HepG2 (cell line): Measurements from ENCODE around the gene UNC79.

Experiments
- MTF1 ChIP-seq: sonication (generic); formaldehyde crosslinking; IDR thresholded peaks from 2 replicates; pipeline ENCODE4 v1.5.0; 2020; ENCODE audit warnings: missing genetic modification reagents
- TAF1 ChIP-seq: sonication (generic); formaldehyde crosslinking; IDR thresholded peaks from 2 replicates; pipeline ENCODE4 v1.4.0; 2020; ENCODE audit warnings: missing genetic modification reagents
- ZNF44 ChIP-seq: sonication (generic); formaldehyde crosslinking; IDR thresholded peaks from 2 replicates; pipeline ENCODE4 v1.5.1; 2020; ENCODE audit warnings: mild to moderate bottlenecking, missing genetic modification reagents
- TF ChIP-seq, protein P1 (sequence below): conservative IDR thresholded peaks from 2 replicates; pipeline ENCODE4 v1.6.1; 2018; ENCODE audit warnings: missing genetic modification reagents
- TF ChIP-seq, protein P2 (sequence below): sonication (generic); formaldehyde crosslinking; IDR thresholded peaks from 2 replicates; pipeline ENCODE4 v1.4.0; 2020; ENCODE audit warnings: mild to moderate bottlenecking, missing genetic modification reagents, borderline replicate concordance

DNA sequence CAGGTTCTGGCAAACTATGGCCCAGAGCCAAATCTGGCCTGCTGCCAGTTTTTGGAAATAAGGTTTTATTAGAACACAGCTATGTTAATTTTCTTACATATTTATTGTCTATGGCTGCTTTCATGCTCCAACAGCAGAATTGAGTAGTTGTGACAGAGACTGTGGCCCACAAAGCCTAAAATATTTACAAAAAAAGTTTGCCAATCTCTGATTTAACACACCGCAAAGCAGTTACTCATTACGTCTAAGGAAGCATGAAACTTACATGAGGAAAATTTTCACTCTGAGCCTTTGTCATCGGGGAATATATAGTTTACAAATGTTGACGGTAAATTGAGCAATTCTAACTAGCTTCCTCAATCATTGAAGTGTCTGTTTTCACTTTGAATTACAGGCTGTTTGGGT, 96.5 kb downstream of the UNC79 start:
- TF ChIP-seq, protein P1, sequence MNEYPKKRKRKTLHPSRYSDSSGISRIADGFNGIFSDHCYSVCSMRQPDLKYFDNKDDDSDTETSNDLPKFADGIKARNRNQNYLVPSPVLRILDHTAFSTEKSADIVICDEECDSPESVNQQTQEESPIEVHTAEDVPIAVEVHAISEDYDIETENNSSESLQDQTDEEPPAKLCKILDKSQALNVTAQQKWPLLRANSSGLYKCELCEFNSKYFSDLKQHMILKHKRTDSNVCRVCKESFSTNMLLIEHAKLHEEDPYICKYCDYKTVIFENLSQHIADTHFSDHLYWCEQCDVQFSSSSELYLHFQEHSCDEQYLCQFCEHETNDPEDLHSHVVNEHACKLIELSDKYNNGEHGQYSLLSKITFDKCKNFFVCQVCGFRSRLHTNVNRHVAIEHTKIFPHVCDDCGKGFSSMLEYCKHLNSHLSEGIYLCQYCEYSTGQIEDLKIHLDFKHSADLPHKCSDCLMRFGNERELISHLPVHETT (CRISPR knock-in tag), result no peak
- no peak for TF ChIP-seq MTF1 (CRISPR knock-in tag)
- TF ChIP-seq TAF1 (CRISPR knock-in tag), result no peak
- TF ChIP-seq ZNF44 (CRISPR knock-in tag), result no peak
- TF ChIP-seq, protein P2, sequence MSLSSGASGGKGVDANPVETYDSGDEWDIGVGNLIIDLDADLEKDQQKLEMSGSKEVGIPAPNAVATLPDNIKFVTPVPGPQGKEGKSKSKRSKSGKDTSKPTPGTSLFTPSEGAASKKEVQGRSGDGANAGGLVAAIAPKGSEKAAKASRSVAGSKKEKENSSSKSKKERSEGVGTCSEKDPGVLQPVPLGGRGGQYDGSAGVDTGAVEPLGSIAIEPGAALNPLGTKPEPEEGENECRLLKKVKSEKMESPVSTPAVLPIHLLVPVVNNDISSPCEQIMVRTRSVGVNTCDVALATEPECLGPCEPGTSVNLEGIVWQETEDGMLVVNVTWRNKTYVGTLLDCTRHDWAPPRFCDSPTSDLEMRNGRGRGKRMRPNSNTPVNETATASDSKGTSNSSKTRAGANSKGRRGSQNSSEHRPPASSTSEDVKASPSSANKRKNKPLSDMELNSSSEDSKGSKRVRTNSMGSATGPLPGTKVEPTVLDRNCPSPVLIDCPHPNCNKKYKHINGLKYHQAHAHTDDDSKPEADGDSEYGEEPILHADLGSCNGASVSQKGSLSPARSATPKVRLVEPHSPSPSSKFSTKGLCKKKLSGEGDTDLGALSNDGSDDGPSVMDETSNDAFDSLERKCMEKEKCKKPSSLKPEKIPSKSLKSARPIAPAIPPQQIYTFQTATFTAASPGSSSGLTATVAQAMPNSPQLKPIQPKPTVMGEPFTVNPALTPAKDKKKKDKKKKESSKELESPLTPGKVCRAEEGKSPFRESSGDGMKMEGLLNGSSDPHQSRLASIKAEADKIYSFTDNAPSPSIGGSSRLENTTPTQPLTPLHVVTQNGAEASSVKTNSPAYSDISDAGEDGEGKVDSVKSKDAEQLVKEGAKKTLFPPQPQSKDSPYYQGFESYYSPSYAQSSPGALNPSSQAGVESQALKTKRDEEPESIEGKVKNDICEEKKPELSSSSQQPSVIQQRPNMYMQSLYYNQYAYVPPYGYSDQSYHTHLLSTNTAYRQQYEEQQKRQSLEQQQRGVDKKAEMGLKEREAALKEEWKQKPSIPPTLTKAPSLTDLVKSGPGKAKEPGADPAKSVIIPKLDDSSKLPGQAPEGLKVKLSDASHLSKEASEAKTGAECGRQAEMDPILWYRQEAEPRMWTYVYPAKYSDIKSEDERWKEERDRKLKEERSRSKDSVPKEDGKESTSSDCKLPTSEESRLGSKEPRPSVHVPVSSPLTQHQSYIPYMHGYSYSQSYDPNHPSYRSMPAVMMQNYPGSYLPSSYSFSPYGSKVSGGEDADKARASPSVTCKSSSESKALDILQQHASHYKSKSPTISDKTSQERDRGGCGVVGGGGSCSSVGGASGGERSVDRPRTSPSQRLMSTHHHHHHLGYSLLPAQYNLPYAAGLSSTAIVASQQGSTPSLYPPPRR (CRISPR knock-in tag), result no peak
